Measurements from ENCODE around the gene EEFSEC.

EEFSEC gene

DNA sequence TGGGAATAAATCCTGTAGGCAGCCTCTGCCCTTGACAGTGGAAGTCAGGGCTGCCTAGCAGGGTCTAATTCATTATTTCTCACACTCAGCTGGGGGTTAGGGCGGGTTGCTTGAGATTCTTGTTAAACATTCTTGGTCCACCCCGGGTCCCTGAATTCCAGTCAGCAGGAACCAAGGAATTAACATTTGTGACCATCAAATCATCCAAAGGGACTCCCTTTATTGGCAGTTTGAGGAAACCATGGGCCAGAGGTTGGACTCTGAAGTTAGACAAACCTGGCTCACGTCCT, 122.8 kb downstream of the EEFSEC start:
- no peak overlapping the region for H3K4me3 ChIP-seq (ENCODE audit: low read depth, low read length)

DNA sequence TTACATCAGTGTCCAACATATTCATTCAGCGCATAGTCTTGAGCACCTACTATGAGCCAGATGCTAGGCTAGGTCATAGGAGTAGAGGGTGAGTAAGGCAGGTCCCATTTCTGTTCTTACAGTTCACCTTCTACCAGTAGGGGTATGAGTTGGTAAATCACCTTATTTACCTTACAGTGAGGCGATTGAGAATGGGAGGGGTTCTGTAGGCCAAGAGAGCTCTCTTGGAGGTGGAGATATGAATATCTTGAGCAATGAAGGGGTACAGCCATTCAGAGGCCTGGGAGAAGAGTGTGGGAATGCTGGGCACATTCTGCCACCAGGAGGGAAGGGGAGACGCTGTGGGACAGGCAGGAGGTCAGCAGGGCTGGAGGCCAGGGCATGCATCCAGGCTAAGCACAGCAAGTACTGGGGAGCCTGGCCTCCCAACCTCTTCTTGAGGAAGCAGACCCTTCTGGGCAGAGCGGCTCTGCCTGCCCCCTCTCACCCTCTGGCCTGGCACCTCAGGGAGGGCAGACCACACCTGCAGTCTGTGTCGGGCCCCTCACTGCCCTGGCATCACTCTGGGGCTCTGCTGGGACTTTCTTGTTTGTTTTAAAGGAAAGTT, 123.4 kb downstream of the EEFSEC start:
- TF ChIP-seq, protein P1, sequence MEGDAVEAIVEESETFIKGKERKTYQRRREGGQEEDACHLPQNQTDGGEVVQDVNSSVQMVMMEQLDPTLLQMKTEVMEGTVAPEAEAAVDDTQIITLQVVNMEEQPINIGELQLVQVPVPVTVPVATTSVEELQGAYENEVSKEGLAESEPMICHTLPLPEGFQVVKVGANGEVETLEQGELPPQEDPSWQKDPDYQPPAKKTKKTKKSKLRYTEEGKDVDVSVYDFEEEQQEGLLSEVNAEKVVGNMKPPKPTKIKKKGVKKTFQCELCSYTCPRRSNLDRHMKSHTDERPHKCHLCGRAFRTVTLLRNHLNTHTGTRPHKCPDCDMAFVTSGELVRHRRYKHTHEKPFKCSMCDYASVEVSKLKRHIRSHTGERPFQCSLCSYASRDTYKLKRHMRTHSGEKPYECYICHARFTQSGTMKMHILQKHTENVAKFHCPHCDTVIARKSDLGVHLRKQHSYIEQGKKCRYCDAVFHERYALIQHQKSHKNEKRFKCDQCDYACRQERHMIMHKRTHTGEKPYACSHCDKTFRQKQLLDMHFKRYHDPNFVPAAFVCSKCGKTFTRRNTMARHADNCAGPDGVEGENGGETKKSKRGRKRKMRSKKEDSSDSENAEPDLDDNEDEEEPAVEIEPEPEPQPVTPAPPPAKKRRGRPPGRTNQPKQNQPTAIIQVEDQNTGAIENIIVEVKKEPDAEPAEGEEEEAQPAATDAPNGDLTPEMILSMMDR (IDR thresholded peaks at IDR 0.05; ENCODE audit: borderline replicate concordance, insufficient read depth, low read depth, low read length), result no peak
- H3K4me3 ChIP-seq (ENCODE audit: low read depth, low read length), result no peak overlapping the region

More for the DNA sequence above, 122.8 kb downstream of the EEFSEC start:
- TF ChIP-seq, protein P1 (IDR thresholded peaks at IDR 0.05; ENCODE audit: borderline replicate concordance, insufficient read depth, low read depth, low read length), result no peak

DNA sequence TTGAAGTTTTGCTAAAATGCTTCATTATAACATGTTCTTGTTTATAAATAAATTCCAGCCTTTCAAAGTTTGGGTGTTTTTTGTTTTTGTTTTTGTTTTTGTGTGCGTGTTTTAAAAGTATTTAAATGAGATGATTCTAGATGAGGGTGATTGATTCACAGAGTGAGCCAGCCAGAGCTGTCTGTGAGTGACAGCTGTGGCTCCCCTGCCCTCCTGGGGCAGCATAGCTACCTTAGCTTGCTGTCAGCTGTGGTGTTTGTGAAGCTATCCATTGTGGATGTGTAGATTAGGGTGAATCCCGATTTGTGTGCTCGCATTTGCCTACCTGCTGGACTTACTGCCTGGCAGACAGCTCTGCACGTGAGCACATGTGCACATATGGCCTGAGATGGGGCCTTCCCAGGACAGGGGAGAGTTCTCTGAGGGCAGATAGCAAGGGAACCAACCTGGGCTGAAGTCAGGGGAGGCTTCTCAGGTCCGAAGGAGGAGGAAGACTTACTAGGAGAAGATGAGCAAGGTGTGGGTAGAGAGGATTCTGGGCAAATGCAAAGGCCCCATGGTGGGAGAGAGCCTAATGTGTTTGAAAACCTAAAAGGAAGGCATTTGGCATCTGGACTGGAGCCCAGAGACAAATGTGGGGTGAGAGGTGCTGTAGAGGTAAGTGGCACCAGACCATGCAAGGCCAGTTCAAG, 124.2 kb downstream of the EEFSEC start:
- TF ChIP-seq, protein P1 (IDR thresholded peaks at IDR 0.05; ENCODE audit: borderline replicate concordance, insufficient read depth, low read depth, low read length), result no peak
- H3K4me3 ChIP-seq (ENCODE audit: low read depth, low read length), result no peak overlapping the region

DNA sequence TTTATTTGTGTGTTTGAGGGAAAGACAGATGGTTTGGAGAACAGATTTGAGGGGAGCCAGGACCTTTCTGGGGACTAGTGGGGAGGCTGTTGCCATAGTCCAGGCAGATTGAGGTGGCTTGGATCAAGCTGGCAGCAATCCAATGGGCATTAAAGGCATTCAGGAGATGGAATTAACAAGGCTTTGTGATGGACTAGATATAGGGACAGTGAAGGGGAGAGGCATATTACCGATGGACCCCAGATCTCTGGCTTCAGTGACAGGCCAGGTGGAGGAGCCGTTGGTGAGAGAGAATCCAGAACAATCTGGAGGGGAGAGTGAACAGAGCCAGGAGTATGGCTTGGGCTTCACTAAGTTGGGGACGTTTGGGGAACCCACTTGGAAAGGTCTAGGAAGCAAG, 124.8 kb downstream of the EEFSEC start:
- H3K4me3 ChIP-seq (ENCODE audit: low read depth, low read length), result no peak overlapping the region
- TF ChIP-seq, protein P1 (IDR thresholded peaks at IDR 0.05; ENCODE audit: borderline replicate concordance, insufficient read depth, low read depth, low read length), result no peak

DNA sequence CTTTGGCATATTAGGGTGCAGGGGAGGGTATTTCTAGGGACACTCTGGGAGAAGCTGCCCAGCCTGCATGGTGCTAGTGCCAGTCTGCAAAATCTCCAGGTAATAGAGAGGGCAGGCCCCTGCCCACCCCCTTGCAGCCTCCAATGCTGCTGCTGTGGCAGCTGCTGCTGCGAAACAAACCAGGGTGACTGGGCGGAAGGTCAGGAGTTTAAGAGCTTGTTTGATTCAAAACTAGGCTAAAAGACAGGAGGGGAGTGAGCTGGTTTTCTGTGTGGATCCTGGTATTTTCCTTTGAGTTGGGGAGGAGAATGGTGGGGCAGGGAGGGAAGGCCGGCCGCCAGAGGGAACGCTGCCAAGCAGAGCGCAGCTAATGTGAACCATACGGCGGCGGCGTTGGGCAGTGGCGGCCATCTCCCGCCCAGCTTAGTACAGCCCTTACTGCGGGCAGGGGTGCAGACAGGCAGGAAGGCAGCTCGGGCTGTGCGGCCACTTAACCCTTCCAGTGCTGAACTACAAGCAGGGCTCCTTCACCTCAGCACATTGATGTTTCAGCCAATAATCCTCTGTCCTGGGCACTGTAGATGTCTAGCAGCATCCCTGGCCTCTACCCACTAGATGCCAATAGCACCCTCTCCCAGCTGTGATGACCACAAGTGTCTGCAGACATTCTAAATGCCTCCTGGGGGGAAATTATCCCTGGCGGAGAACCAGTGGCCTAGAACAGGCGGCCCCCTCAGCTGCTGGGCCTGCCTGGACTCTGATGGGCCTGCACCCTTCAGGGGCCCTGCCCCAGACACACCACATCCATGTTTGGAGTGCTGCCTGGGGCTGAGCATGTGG, 125.7 kb downstream of the EEFSEC start:
- TF ChIP-seq, protein P1 (IDR thresholded peaks at IDR 0.05; ENCODE audit: borderline replicate concordance, insufficient read depth, low read depth, low read length), result no peak

DNA sequence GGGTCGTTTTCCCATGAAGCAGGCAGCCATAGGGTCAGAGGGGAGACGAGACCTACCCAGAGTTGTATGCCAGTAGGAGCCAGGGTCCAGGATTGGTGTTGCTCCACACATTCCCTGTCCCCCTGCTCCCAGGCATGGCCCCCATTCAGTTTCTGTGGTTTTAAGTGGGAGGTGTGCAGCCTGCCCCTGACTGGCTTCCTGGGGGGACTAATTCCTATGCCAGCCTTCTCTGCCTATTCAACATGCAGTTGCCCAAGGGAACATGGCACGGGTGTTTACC, 126.3 kb downstream of the EEFSEC start:
- no peak overlapping the region for H3K4me3 ChIP-seq (ENCODE audit: low read depth, low read length)
- TF ChIP-seq, protein P1 (IDR thresholded peaks at IDR 0.05; ENCODE audit: borderline replicate concordance, insufficient read depth, low read depth, low read length), result no peak

More for the DNA sequence above, 125.7 kb downstream of the EEFSEC start:
- H3K4me3 ChIP-seq (ENCODE audit: low read depth, low read length), result no peak overlapping the region
